Liver (tissue), 3 donors: ENCODE measurements around the gene IFT43.

Experiments used
- EGR1 ChIP-seq, 2 donors: IDR thresholded peaks; 2 replicates each; pipeline ENCODE4 v1.6.1; 2016 to 2018; ENCODE audit warnings: antibody characterized with exemption in 2 of 2, low read depth in 2 of 2
- JUND ChIP-seq, 2 donors: IDR thresholded peaks; 2 replicates each; pipeline ENCODE4 v1.6.1; 2016; ENCODE audit warnings: antibody characterized with exemption in 2 of 2
- TF ChIP-seq, protein P1 (sequence below): fragments of 150-350 bp; IDR thresholded peaks from 2 replicates; pipeline ENCODE4 v1.5.1; 2017; ENCODE audit warnings: improper control_type of control experiment, low read depth, low read length; ENCODE audit not compliant: missing input control
- TF ChIP-seq, protein P2 (sequence below): IDR thresholded peaks from 2 replicates; pipeline ENCODE4 v1.6.1; 2016; ENCODE audit warnings: antibody characterized with exemption
- donor health status: healthy.
- donor health status: healthy.

DNA sequence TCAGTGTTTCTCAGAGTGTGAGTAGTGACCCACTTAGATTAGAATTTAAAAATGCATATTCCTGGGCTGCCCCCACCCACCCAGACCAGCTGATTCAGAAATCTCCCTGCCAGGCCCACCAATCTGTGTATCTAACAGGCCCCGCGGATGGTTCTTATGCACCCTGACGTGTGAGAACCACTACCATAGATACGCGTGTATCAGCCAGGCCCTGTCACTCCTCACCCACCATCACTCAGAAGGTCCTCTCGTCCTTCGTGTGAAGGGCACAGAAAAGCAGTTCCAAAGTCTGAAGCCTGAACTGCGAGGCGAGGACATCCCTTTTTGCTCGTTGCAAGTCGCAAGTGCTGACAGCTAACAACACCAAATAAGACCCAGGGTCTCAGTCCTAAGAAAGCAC lies 72.4 kb downstream of the IFT43 start:
- TF ChIP-seq, protein P1, sequence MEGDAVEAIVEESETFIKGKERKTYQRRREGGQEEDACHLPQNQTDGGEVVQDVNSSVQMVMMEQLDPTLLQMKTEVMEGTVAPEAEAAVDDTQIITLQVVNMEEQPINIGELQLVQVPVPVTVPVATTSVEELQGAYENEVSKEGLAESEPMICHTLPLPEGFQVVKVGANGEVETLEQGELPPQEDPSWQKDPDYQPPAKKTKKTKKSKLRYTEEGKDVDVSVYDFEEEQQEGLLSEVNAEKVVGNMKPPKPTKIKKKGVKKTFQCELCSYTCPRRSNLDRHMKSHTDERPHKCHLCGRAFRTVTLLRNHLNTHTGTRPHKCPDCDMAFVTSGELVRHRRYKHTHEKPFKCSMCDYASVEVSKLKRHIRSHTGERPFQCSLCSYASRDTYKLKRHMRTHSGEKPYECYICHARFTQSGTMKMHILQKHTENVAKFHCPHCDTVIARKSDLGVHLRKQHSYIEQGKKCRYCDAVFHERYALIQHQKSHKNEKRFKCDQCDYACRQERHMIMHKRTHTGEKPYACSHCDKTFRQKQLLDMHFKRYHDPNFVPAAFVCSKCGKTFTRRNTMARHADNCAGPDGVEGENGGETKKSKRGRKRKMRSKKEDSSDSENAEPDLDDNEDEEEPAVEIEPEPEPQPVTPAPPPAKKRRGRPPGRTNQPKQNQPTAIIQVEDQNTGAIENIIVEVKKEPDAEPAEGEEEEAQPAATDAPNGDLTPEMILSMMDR = no peak
- TF ChIP-seq JUND (IDR thresholded peaks at IDR 0.05) = no peak
- no peak for TF ChIP-seq EGR1 (IDR thresholded peaks at IDR 0.05; ENCODE audit: low read depth in 2 of 2)
- TF ChIP-seq, protein P2, sequence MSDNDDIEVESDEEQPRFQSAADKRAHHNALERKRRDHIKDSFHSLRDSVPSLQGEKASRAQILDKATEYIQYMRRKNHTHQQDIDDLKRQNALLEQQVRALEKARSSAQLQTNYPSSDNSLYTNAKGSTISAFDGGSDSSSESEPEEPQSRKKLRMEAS = no peak
